GM18499 (cell line): ENCODE measurements around the gene SLC6A12.

Experiments used
- ATAC-seq: cut with Tn5 transposase; IDR thresholded peaks from one replicate; pipeline ENCODE4 v1.9.1; 2021; ENCODE audit warnings: moderate number of reproducible peaks; ENCODE audit not compliant: insufficient read depth, unreplicated experiment

SLC6A12 gene

DNA sequence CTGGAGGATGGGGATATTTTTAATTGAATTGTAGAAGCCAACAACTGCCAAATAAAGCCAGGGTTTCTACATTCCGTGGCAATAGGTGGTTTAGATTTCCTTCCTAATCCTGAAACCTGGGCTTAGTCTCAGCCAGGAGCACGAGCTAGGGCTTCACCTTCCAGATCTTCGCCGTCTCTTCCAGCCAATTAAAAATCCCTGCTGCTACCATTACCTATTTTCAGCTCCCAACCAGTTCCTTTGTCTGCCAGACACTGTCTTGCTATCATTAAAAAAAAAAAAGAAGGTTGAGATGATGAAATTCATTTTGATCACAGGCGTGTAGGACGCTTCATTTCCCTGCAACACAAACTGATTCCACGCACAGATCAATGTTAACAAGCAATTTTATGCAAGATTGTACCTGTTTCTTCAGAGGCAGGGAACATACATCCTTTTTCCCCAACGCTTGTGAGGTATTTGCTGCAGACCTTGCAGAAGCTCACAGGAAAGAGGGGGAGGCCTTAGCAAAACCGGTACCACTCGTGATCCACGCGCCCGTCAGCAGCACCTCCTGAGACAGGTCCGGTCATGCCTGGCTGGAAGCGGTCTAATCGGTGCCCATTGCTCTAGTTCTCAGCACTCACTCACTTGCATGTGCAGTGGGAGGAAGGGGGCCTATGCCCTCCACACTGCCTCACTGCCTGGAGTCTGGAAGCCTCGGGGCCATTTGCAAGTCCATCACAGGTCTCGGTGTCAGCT is 65.1 kb downstream of the SLC6A12 start:
- ATAC-seq: no peak

DNA sequence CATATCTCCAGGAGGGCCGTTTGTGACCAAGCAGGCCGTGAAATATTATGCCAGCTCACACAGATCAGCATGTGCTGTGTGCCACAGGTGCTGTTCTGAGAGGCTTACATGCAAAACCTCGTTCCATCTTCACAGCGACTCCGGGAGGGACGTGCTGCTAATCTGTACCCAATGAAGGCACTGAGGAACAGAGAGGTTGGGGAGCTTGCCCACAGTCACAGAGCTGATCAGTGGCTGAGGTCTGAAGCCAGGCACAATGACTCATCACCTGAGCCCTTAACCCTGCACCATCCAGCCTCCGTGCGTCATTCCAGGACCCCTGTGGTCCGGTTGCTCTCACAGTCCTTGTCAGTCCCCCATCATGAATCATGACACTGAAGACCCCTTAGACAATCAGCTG is 66.7 kb downstream of the SLC6A12 start:
- no peak for ATAC-seq

DNA sequence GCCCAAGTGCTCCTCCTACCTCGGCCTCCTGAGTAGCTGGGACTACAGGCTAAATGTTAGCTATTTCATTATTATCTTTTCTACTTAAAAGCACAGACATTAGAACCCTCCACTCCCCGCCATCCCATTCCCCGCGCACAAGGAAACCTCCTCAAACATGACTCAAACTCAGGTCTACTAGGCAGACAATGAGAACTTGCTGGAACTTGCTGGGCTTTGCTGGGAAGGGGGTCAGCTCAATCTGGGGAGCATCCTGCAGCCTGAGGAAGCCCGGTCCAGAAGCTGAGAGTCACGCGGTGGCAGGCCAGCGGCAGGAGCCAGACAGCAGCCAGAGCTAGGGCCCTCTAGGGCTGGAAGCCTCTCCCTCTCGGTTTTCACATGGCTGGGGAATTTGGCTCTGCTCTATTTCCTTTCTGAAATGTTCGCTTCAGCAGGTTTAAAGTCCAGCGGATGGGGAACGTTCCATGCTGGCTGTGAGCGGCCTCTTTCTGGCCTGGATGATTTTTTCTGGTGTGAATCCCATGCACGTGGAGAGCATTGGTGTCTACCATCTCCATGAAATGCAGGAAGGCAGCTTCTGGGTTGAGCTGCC is 68.5 kb downstream of the SLC6A12 start:
- ATAC-seq: no peak

DNA sequence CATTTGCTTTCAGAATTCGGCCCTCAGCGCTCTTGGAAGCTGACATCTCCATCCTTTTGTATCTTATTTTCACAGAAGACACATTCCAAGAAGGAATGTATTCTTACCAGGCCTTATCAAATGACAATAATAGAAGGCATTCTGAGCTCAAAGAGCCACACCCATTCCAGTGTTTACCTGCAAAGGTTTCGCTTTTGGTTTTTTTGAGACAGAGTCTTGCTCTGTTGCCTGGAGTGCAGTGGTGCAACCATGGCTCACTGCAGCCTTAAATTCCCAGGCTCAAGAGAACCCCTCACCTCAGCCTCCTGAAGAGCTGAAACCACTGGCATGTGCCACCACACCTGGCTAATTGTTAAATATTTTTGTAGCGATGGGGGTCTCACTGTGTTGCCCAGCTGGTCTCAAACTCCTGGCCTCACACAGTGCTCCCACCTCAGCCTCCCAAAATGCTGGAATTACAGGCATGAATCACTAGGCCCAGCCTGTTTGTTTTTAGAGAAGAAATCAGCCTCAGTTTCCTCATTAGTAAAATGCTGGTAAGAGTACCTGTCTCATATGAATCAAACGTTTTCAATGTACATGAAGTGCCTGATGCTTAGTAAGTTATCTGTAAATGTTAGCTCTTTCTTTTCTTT is 69.2 kb downstream of the SLC6A12 start:
- no peak for ATAC-seq

DNA sequence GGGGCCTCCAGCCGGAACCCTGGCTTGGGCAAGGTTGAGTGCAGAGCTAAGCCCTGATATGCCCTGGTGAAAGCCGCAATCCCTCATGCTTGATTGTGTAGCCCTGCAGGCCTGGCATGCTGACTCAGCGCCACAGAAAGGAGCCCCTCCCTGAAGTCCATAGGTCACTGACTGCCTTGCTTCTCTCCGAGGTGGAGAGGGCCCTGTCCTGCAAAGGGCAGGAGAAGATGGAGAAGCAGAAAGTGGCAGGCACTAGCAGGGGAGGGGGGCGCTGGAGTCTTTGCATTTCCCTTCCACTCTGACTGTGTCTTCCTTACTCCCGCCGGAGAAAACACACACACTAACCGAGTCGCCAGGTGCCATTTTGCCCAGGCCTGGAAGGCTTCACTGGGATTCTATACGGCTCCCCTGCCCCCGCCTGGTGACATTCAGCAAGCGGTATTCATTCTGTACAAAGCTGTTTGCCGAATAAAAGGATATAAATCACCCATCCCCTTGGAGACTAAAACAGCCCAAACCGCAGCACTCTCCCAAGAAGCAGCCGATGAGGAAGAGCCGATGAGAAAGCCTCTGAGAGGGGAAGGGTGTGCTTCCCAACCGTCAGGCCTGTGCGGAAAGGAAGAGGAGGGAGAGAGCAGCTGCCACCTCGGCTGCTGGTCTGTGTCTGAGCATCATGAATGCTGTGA is 69.8 kb downstream of the SLC6A12 start:
- no peak for ATAC-seq

DNA sequence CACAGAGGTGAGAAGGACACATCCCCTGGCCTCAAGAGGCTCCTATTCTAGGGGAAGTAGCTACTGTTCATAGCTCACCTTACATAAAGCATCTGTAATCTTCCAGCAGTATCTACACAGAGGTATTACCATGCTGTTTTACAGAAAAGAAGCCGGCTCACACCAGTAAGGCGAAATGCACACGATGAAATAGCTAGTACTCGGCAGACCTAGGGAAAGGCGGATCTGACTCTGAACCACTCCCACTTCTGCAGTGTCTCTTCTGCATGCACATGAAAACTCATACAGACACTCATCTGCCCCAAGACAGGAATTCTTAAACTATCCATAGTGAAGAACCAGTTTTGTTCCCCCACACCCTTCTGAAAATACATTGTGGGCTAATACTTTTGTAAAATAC is 73.8 kb downstream of the SLC6A12 start:
- ATAC-seq: no peak
